ENCODE data around the gene CYFIP2.
"Not testable (repeated sequence)": the region's sequence is repeated elsewhere in the genome, so short reads cannot be mapped to it uniquely, and the experiment has no call there.

The CYFIP2 gene

GRCh38 chr5:157390551-157391297, 124.8 kb downstream of the CYFIP2 start:
- peak; percentile 10 for DNase-seq (ENCODE audit: low read depth)

GRCh38 chr5:157398305-157398704, 132.4 kb downstream of the CYFIP2 start:
- no peak for DNase-seq (ENCODE audit: low read depth)

GRCh38 chr5:157400741-157401495, 135.0 kb downstream of the CYFIP2 start:
- no peak for DNase-seq (ENCODE audit: low read depth)

GRCh38 chr5:157415838-157416237, 149.9 kb downstream of the CYFIP2 start:
- DNase-seq (ENCODE audit: low read depth) = no peak

- not testable (repeated sequence) for DNase-seq (ENCODE audit: low read depth)
These were observed 153.6 kb downstream of the CYFIP2 start for GRCh38 chr5:157419521-157419920.

- not testable (repeated sequence) for DNase-seq (ENCODE audit: low read depth)
These were observed 164.0 kb downstream of the CYFIP2 start for GRCh38 chr5:157429920-157430319.

- DNase-seq (ENCODE audit: low read depth) = no peak
These were observed 165.7 kb downstream of the CYFIP2 start for GRCh38 chr5:157431544-157432200.

GRCh38 chr5:157434096-157434495, 168.2 kb downstream of the CYFIP2 start:
- no peak for DNase-seq (ENCODE audit: low read depth)

- DNase-seq (ENCODE audit: low read depth) = no peak
These were observed 177.2 kb downstream of the CYFIP2 start for GRCh38 chr5:157443041-157443549.

- DNase-seq (ENCODE audit: low read depth) = no peak
These were observed 178.3 kb downstream of the CYFIP2 start for GRCh38 chr5:157444224-157444623.

Measured in stimulated activated CD8-positive, alpha-beta memory T cell treated with anti-CD3 and anti-CD28 coated beads, Interleukin-12 subunit alpha, Interleukin-12 subunit beta, amount 100 ng/mL, for 1 hour (primary cell).